H7 (cell line): ENCODE results near the gene IKBIP. TPM values are rescaled to one million over a fixed set of nuclear protein-coding genes. Genes with fewer than 3 reads are reported as not detected.
A peak's percentile ranks its signal among the peaks of the same experiment; 100 is the strongest.
"Not testable (repeated sequence)": the region's sequence is repeated elsewhere in the genome, so short reads cannot be mapped to it uniquely, and the experiment has no call there.

ENCODE experiments used
- DNase-seq: peaks from one replicate; pipeline ENCODE4 v3.0.0; 2012
- H3K27me3 ChIP-seq: 2 replicates; pipeline ENCODE4 v1.6.0; 2011; ENCODE audit warnings: mild to moderate bottlenecking, low read length; ENCODE audit not compliant: control insufficient read depth, insufficient read depth
- H3K36me3 ChIP-seq: replicated peaks from 2 replicates; pipeline ENCODE4 v1.5.1; 2011; ENCODE audit warnings: low read length; ENCODE audit not compliant: control insufficient read depth, insufficient read depth
- H3K4me3 ChIP-seq: 2 replicates; pipeline ENCODE4 v1.5.1; 2011; ENCODE audit warnings: low read depth, mild to moderate bottlenecking, control low read depth, low read length, moderate library complexity; ENCODE audit not compliant: insufficient read depth
- total RNA-seq: library from RNA; depleted of rRNA; stranded (reverse); fragments of >200 nt; shearing (Covaris generic); gene quantifications from 2 replicates; pipeline ENCODE4 v1.2.3, GENCODE V29; 2014

The IKBIP gene
- total RNA-seq, 1 experiment from 2014 or later = 11.0 TPM

DNA sequence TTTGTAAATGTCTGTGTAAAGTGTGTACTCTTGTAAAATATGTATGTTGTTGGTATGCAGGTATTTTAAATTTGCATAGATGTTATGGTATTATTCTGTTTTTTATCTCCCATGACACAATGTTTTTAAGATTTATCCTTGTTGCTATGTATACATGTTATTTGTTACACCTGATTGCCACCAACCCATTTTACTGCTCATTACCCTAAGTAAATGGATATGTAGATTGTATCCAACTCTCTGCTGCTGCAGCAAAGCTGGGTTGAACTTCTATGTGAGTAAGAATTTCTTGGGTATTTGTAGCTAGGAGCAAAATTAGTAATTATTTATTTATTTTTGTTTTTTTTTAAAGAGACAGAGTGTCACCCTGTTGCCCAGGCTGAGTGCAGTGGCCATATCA, 6.7 kb upstream of the IKBIP start:
- peaks cover 4% of the 10 kb centered on the region for H3K36me3 ChIP-seq
- no peak overlapping the region for H3K4me3 ChIP-seq
- DNase-seq = no peak
- no peaks in the 10 kb centered on the region for H3K27me3 ChIP-seq

DNA sequence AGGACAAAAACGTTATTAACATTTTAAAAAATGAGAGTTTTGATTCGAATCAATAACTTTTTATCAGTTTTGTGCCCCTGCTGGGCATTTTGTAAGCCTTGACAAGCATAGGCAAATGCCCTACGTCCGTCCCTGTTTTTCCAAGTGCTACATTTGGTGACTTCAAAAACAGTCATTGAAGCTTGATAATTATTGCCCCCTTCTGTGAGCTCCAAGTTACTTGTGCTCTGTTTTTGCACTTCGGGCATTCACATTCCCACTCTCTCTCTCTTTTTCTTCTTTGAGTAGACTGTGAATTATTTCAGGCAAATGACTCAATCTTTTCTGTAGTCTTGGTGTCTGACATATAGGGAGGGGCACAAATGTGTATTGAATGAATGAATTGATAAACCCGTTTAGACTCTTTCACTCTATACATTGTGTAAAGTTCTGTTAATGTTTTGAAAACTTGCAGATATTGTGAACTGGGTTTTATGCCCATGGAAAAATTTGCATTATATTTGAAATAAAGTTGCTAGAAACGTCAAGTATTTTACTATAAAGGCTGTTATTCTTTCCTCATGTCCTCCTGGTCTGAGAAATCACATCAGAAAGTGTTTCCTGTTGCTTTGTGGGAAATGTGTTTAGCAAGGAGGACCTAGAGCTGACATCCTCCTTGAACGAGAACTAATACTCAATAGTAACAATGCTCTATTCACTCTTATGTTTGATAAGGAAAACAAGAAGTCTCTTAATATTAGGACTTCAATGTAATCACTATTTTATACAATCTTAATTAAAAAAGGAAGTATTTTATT, 1.9 kb upstream of the IKBIP start:
- DNase-seq = no peak
- peaks cover 4% of the 10 kb centered on the region for H3K36me3 ChIP-seq
- peak overlapping the region; percentile 96 for H3K4me3 ChIP-seq
- H3K27me3 ChIP-seq = no peaks in the 10 kb centered on the region

GRCh38 chr12:98645572-98646067, 1.0 kb upstream of the IKBIP start:
- Histone ChIP-seq H3K36me3 (peaks cover 4% of the 10 kb centered on the region), H3K27me3 (no peaks in the 10 kb centered on the region), H3K4me3 (peak overlapping the region; percentile 96)
- DNase-seq = peak; percentile 61

DNA sequence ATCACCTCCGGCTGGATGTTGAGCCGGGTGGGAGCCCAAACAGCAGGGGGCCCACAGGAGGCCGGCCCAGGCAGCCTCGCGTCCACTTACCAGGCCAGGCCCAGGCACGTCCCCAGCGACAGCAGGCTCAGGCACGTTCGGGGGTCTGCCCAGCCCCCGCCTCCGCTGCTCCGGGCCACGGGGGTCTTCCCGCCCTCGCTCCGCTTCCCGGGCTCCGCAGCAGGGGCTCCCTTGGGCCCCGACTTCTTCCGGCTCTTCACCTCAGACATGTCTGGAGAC, 216 bp downstream of the IKBIP start:
- peak overlapping the region; percentile 96 for H3K4me3 ChIP-seq
- H3K27me3 ChIP-seq = no peaks in the 10 kb centered on the region
- DNase-seq = no peak
- H3K36me3 ChIP-seq = 0 out of 2 replicates have a peak, but pooled peaks cover under 1% of the 10 kb centered on the region

DNA sequence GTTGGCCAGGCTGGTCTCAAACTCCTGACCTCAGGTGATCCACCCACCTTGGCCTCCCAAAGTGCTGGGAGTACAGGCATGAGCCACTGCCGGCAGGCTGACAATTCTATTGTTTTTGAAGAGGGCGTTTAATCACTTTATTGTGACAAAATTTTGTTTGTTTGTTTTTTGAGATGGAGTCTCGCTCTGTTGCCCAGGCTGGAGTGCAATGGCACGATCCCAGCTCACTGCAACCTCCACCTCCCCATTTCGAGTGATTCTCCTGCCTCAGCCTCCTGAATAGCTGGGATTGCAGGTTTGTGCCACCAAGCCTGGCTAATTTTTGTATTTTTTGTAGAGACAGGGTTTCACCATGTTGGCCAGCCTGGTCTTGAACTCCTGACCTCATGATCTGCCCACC, 1.8 kb downstream of the IKBIP start:
- H3K4me3 ChIP-seq, H3K36me3 ChIP-seq, DNase-seq, H3K27me3 ChIP-seq: not testable (repeated sequence)

- H3K27me3 ChIP-seq = no peaks in the 10 kb centered on the region
- no peak for DNase-seq
- no peak overlapping the region for H3K4me3 ChIP-seq
- H3K36me3 ChIP-seq = no peaks in the 10 kb centered on the region
Observed at GRCh38 chr12:98639491-98639890, 5.1 kb downstream of the IKBIP start.

GRCh38 chr12:98638009-98638408, 6.6 kb downstream of the IKBIP start:
- Histone ChIP-seq H3K4me3 (no peak overlapping the region), H3K27me3 (no peaks in the 10 kb centered on the region), H3K36me3 (no peaks in the 10 kb centered on the region)
- DNase-seq = no peak

DNA sequence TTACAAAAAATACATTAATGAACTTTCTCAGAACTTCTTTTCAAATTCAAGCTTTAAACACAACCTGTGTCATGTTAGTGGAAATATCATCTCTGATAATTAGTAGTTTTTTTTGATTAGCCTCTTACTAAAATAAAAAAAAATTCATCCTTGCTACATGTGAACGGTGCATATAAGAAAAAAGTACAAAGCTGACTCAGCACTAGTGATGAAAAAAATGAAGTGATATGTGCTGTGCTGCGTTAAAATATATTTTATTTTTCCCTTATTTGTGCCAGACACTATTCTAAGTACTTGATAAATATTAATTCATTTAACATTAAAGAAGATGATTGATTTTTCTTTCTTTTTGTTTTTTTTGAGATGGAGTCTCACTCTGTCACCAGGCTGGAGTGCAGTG, 7.5 kb downstream of the IKBIP start:
- Histone ChIP-seq H3K27me3 (no peaks in the 10 kb centered on the region), H3K36me3 (no peaks in the 10 kb centered on the region; the same call in 1 of the 2 replicates), H3K4me3 (no peak overlapping the region)
- no peak for DNase-seq

GRCh38 chr12:98635657-98636323, 8.8 kb downstream of the IKBIP start:
- no peaks in the 10 kb centered on the region for H3K27me3 ChIP-seq
- no peak overlapping the region for H3K4me3 ChIP-seq
- H3K36me3 ChIP-seq = no peaks in the 10 kb centered on the region; the same call in none of the 2 replicates
- DNase-seq = no peak

GRCh38 chr12:98618952-98619351, 25.6 kb downstream of the IKBIP start:
- Histone ChIP-seq H3K4me3 (no peak overlapping the region), H3K27me3 (no peaks in the 10 kb centered on the region)

GRCh38 chr12:98612696-98613334, 31.8 kb downstream of the IKBIP start:
- Histone ChIP-seq H3K36me3 (no peaks in the 10 kb centered on the region), H3K27me3 (no peaks in the 10 kb centered on the region), H3K4me3 (no peak overlapping the region)
- no peak for DNase-seq

More at GRCh38 chr12:98618952-98619351, 25.6 kb downstream of the IKBIP start:
- H3K36me3 ChIP-seq = no peaks in the 10 kb centered on the region
- DNase-seq = no peak

DNA sequence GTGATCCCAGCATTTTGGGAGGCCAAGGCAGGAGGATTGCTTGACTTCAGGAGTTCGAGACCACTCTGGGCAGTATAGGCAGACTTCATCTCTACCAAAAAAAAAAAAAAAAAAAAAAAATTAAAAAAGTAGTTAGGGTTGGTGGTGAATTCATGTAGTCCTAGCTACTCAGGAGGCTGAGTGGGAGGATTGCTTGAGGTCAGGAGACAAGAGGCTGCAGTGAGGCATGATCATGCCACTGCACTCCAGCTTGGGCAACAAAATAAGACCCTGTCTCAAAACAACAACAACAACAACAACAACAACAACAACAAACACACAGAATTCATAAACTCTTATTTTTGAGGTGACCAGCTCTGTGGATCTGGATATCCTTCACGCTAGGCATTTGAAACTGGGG, 34.0 kb downstream of the IKBIP start:
- Histone ChIP-seq H3K27me3 (no peaks in the 10 kb centered on the region), H3K4me3 (no peak overlapping the region), H3K36me3 (no peaks in the 10 kb centered on the region)
- no peak for DNase-seq

DNA sequence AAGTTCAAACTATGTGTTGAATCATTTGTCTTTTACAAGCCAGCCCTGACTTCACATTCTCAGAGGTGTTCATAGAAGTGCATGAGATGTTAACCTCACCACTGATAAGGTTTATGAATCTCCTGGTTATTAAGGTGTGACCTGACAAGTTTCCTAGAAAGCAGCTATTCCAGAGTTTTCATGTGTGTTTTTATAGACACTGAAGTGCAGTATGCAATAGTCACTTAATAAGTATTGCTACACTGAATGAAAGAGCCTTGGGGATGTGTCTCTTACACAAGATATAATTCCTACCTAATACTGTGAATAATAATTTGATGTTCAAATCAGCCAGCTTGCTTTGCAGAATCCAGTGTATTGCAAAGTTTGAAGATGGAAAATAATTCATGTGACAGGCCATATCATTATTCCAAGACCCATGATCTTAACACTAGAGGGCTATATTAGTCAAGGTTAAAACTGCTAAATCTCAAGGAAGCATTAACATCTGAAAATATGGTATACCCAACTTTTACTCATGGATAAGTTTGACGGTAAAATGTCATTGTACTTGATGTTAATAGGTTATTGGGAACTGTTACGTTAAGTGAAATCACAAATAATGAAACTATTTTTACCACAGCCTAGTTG, 38.1 kb downstream of the IKBIP start:
- DNase-seq = no peak
- H3K36me3 ChIP-seq = peaks cover 4% of the 10 kb centered on the region
- H3K4me3 ChIP-seq = no peak overlapping the region
- H3K27me3 ChIP-seq = no peaks in the 10 kb centered on the region

DNA sequence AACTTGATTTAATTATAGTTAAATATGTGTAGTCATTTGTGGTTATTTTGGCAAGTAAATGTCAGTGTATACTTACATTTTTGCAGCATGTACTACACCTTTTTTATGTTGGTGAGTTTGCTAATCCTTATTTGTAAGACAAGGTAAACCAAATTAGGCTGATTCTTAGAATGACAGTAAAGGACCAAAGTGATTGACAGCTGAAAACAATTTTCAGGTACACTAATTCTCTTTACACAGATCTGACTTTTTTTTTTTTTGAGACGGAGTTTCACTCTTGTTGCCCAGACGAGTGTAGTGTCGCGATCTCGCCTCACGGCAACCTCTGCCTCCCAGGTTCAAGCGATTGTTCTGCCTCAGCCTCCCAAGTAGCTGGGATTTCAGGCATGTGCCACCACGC, 42.7 kb downstream of the IKBIP start:
- H3K36me3 ChIP-seq = peaks cover 29% of the 10 kb centered on the region
- H3K4me3 ChIP-seq = no peak overlapping the region
- no peak for DNase-seq
- no peaks in the 10 kb centered on the region for H3K27me3 ChIP-seq
